ENCODE results near the gene SRCAP. TPM values are rescaled to one million over a fixed set of nuclear protein-coding genes. Genes with fewer than 3 reads are reported as not detected.

Gene SRCAP
- total RNA-seq, 4 donors from 2014 or later: 43.8 to 135 (median 71.3) TPM

GRCh38 chr16:30745082-30745481, 46.1 kb downstream of the SRCAP start:
- DNase-seq: no peak
- Histone ChIP-seq H3K9me3 (no peaks in the 10 kb centered on the region), H3K27ac (peak overlapping the region; percentile 67 to 92 (median 80)), H3K4me1 (peaks cover 8 to 69% (median 48%) of the 10 kb centered on the region in 4 donors), H3K27me3 (no peaks in the 10 kb centered on the region), H3K4me3 (no peak overlapping the region), H3K36me3 (no peaks in the 10 kb centered on the region)
- intact Hi-C loops (cut with DNase I; ENCODE audit: low total_unique reads) (no loop called here), in situ Hi-C loops (cut with MboI; ENCODE audit: low pct_ligation_motif_present in 1 of 4, low pct_unique_long_range_greater_than_20kb in 1 of 4, low sequenced_read_pairs in 3 of 4) (no loop called here)
- WGBS, 2 donors (ENCODE audit: low coverage in 1 of 2): 43 to 51% methylated on average over 2 of the region's 2 CpGs
- TF ChIP-seq POLR2AphosphoS5 (IDR thresholded peaks at IDR 0.05) (peak in 2 of 3 donors; percentile 46 to 52), EP300 (IDR thresholded peaks at IDR 0.05; ENCODE audit: low read depth) (peak; percentile 67), POLR2A (IDR thresholded peaks at IDR 0.05) (peak; percentile 25), CTCF (IDR thresholded peaks at IDR 0.05) (no peak)

DNA sequence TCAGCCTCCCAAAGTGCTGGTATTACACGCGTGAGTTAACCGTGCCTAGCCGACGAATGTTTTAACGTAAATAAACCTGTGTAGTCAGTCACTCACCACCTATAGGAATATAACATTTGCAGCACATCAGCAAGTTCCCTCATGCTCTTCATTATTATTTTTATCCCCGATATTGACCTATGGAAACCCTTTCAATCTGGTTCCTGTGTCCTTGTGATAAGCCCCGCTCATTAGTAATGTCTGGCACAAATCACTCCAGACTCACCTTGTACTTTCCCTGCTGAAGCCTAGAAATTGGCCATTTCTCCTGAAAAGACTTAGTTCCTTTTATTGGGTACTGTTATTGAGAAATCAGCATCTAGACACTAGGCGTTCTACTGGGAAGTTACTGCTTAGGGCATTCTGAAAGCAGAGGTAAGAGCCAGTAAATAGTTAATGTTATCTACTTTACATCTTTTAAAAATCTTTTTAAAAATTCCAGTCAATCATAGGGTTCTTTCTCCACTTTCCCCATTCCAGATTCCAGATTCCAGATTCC, 47.7 kb downstream of the SRCAP start:
- DNase-seq: no peak
- Histone ChIP-seq H3K4me3 (no peak overlapping the region), H3K27ac (peak overlapping the region; percentile 85 to 95 (median 91)), H3K27me3 (no peaks in the 10 kb centered on the region), H3K4me1 (peaks cover 3 to 53% (median 33%) of the 10 kb centered on the region in 4 donors), H3K9me3 (no peaks in the 10 kb centered on the region), H3K36me3 (peaks cover 0 to 7% (median 2%) of the 10 kb centered on the region in 4 donors)
- intact Hi-C loops (cut with DNase I; ENCODE audit: low total_unique reads) (no loop called here), in situ Hi-C loops (cut with MboI; ENCODE audit: low pct_ligation_motif_present in 1 of 4, low pct_unique_long_range_greater_than_20kb in 1 of 4, low sequenced_read_pairs in 3 of 4) (no loop called here)
- 79 to 90% methylated on average over 3 to 9 of the region's 9 CpGs for WGBS, 2 donors (ENCODE audit: low coverage in 1 of 2)
- no peak for TF ChIP-seq POLR2AphosphoS5 (IDR thresholded peaks at IDR 0.05)
- TF ChIP-seq EP300 (IDR thresholded peaks at IDR 0.05; ENCODE audit: low read depth): no peak
- TF ChIP-seq CTCF (IDR thresholded peaks at IDR 0.05): no peak
- no peak for TF ChIP-seq POLR2A (IDR thresholded peaks at IDR 0.05)

DNA sequence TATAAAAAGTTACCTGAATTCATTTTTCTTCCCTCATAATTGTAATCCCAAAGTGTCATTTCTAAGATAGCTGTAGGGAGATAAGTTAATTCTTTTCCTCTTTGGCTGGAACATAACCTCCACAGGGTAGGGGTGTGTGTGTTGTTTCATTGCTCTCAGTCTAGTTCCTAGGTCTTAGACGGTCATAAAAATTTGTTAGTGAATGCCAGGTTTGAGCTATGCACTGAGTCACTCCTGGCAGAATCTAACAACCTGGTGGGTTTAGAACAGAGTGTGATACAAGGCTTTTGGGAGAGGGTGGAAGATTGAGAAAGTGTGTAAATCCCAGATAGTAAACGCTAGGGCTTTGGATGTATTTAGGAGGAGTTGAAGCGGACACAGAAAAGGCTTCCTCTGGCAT, 48.4 kb downstream of the SRCAP start:
- peak in 2 of 3 donors; percentile 29 to 41 for TF ChIP-seq POLR2AphosphoS5 (IDR thresholded peaks at IDR 0.05)
- TF ChIP-seq POLR2A (IDR thresholded peaks at IDR 0.05): no peak
- peak overlapping the region; percentile 85 to 95 (median 91) for H3K27ac ChIP-seq
- in situ Hi-C loops (cut with MboI; ENCODE audit: low pct_ligation_motif_present in 1 of 4, low pct_unique_long_range_greater_than_20kb in 1 of 4, low sequenced_read_pairs in 3 of 4): no loop called here
- intact Hi-C loops (cut with DNase I; ENCODE audit: low total_unique reads): no loop called here
- no peaks in the 10 kb centered on the region for H3K27me3 ChIP-seq
- peaks cover 0 to 47% (median 29%) of the 10 kb centered on the region in 4 donors for H3K4me1 ChIP-seq
- no peak for DNase-seq
- H3K36me3 ChIP-seq: peaks cover 0 to 7% (median 2%) of the 10 kb centered on the region in 4 donors
- WGBS, 2 donors (ENCODE audit: low coverage in 1 of 2): 32% methylated on average over 3 of the region's 3 CpGs; no CpG with 5 or more reads in 1 of the 2 donors
- peak overlapping the region in 3 of 4 donors; percentile 42 to 100 (median 72) for H3K4me3 ChIP-seq
- no peaks in the 10 kb centered on the region for H3K9me3 ChIP-seq

DNA sequence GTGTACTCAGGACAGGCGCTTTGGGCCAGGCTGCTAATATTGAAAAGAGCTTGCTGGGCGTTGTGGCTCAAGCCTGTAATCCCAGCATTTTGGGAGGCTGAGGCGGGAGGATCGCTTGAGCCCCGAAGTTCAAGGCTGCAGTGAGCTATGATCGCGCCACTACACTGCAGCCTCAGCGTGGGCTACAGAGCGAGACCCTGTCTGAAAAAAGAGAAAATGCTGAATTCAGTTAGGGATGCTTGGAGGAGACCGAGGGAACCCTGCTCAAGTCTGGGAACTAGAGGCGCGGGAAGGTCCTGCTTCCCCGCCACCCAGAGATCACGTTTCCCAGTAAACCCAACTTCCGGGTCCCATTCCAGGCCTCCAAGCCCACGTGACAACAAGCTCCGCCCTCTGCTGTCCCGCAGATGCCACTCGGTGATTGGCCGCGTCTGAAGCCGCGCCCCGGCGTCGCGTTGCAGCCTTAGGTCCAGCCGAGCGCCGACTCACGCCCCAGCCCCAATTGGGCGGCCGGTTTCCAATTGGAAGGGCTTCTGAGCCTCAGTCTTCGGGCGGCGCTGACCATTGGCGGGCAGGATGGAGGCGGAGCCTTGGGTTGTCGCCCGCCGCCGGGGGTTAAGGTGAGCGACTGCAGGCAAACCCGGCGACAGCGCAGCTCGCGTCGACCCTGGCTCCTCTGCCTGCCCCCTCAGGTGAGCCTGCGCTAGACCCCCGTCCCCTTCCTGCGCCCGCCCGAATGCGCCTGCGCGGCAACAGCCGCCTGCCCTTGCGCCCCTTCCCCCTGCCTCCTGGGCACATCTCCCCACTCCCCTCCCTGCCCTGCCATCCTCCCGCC, 49.0 kb downstream of the SRCAP start, which contains the start of gene PHKG2:
TSS of gene PHKG2 (plus strand) at position 627 of the 835 bp plus-strand sequence. CDS start 396 bp downstream, outside the sequence.
- Histone ChIP-seq H3K27ac (peak within 1 kb of the TSS; percentile 85 to 95 (median 91)), H3K36me3 (peaks cover 0 to 9% (median 2%) of the 10 kb centered on the region in 4 donors), H3K27me3 (no peaks in the 10 kb centered on the region), H3K4me1 (peaks cover 0 to 47% (median 27%) of the 10 kb centered on the region in 4 donors), H3K4me3 (peak within 1 kb of the TSS; percentile 72 to 100 (median 96)), H3K9me3 (no peaks in the 10 kb centered on the region)
- DNase-seq: peak; percentile 99
- 5 to 7% methylated on average over 3 to 17 of the region's 60 CpGs for WGBS, 2 donors (ENCODE audit: low coverage in 1 of 2)
- in situ Hi-C loops (cut with MboI; ENCODE audit: low pct_ligation_motif_present in 1 of 4, low pct_unique_long_range_greater_than_20kb in 1 of 4, low sequenced_read_pairs in 3 of 4) (no loop called here), intact Hi-C loops (cut with DNase I; ENCODE audit: low total_unique reads) (no loop called here)
- peak in 2 of 5 experiments; percentile 15 to 33 for TF ChIP-seq CTCF (IDR thresholded peaks at IDR 0.05)
- TF ChIP-seq EP300 (IDR thresholded peaks at IDR 0.05; ENCODE audit: low read depth): no peak
- TF ChIP-seq POLR2AphosphoS5 (IDR thresholded peaks at IDR 0.05): peak; percentile 81 to 89 (median 89)
- peak; percentile 87 for TF ChIP-seq POLR2A (IDR thresholded peaks at IDR 0.05)

All from transverse colon (tissue), 4 donors.